K562 (cell line): Measurements from ENCODE around the gene CLIC1. TPM values are rescaled to one million over a fixed set of nuclear protein-coding genes. Genes with fewer than 3 reads are reported as not detected.
A peak's percentile ranks its signal among the peaks of the same experiment; 100 is the strongest.

ENCODE experiments used
- BRD9 ChIP-seq: fragments of 450-650 bp; IDR thresholded peaks from 2 replicates; pipeline ENCODE4 v1.6.1; 2018; ENCODE audit warnings: low read depth; ENCODE audit not compliant: partially characterized antibody
- ETS2 ChIP-seq: IDR thresholded peaks from 2 replicates; pipeline ENCODE4 v1.6.1; 2016; ENCODE audit warnings: borderline replicate concordance, missing genetic modification characterization, mild to moderate bottlenecking, moderate library complexity, missing compliant biosample characterization; ENCODE audit not compliant: poor library complexity, severe bottlenecking
- KLF1 ChIP-seq: fragments of 450-650 bp; IDR thresholded peaks from 2 replicates; pipeline ENCODE4 v1.6.1; 2016; ENCODE audit warnings: missing genetic modification characterization, missing compliant biosample characterization
- KLF16 ChIP-seq: IDR thresholded peaks from 2 replicates; pipeline ENCODE4 v1.6.1; 2016; ENCODE audit warnings: antibody characterized with exemption
- RAD21 ChIP-seq, 2 experiments: fragments of 250-450 bp in 1 of 2; fragments of 450-650 bp in 1 of 2; sonication (Bioruptor Pico) in 1 of 2; formaldehyde crosslinking in 1 of 2; IDR thresholded peaks in 1 of 2; conservative IDR thresholded peaks in 1 of 2; 2 replicates each; pipeline versions ENCODE4 v1.4.0 to v1.8.0; 2020 to 2022; ENCODE audit warnings: mild to moderate bottlenecking in 2 of 2, moderate library complexity in 1 of 2
- SMAD1 ChIP-seq: fragments of 150-350 bp; IDR thresholded peaks from 2 replicates; pipeline ENCODE4 v1.6.1; 2014; ENCODE audit warnings: low read length, low read depth; ENCODE audit not compliant: partially characterized antibody
- ZNF133 ChIP-seq: fragments of 250-450 bp; sonication (Bioruptor Pico); IDR thresholded peaks from 2 replicates; pipeline ENCODE4 v1.4.0; 2020; ENCODE audit warnings: mild to moderate bottlenecking
- ZNF699 ChIP-seq: fragments of 250-450 bp; sonication (Bioruptor Pico); IDR thresholded peaks from 2 replicates; pipeline ENCODE4 v1.8.0; 2021; ENCODE audit warnings: mild to moderate bottlenecking, moderate library complexity; ENCODE audit not compliant: insufficient replicate concordance
- polyA plus RNA-seq, 8 experiments: library from polyadenylated mRNA; depleted of rRNA in 4 of 8; stranded (reverse) in 5 of 8; unstranded in 3 of 8; fragments of >200 nt; fragmentation: Nextera tagmentation in 2 of 8; fragmentation: Illumina TruSeq in 1 of 8; extraction: Ambion mirVana in 2 of 8; extraction: Trizol in 1 of 8; gene quantifications; 2 replicates each; pipeline versions ENCODE4 v1.2.1 to v1.2.3, GENCODE V29; 2011 to 2014; ENCODE audit warnings: inconsistent platforms in 1 of 8, missing spikeins in 1 of 8
- total RNA-seq, 7 experiments: library from RNA; depleted of rRNA in 6 of 7; stranded (reverse); fragments of >200 nt in 6 of 7; fragmentation: Illumina TruSeq in 2 of 7; extraction: Trizol in 2 of 7; gene quantifications; 2 replicates each; pipeline versions ENCODE4 v1.2.1 to v1.2.3, GENCODE V29; 2011 to 2021; ENCODE audit warnings: low replicate concordance in 1 of 7
- TF ChIP-seq, protein P1 (sequence below), 2 experiments: fragments of 450-650 bp in 1 of 2; sonication (generic) in 1 of 2; formaldehyde crosslinking in 1 of 2; IDR thresholded peaks; 2 replicates each; pipeline versions ENCODE4 v1.7.1 to v1.9.0; 2016 to 2022; ENCODE audit warnings: inconsistent platforms in 1 of 2, mild to moderate bottlenecking in 1 of 2, missing genetic modification reagents in 1 of 2
- TF ChIP-seq, protein P2 (sequence below), 2 experiments: fragments of 200-800 bp in 1 of 2; sonication (Bioruptor generic) in 1 of 2; sonication (generic) in 1 of 2; formaldehyde crosslinking in 1 of 2; IDR thresholded peaks in 1 of 2; conservative IDR thresholded peaks in 1 of 2; 2 replicates each; pipeline versions ENCODE4 v1.5.0 to v1.6.1; 2016 to 2020; ENCODE audit warnings: missing compliant biosample characterization in 1 of 2, missing genetic modification characterization in 1 of 2, missing genetic modification reagents in 1 of 2
- TF ChIP-seq, protein P3 (sequence below): fragments of 250-450 bp; sonication (Bioruptor Pico); IDR thresholded peaks from 2 replicates; pipeline ENCODE4 v1.8.0; 2022; ENCODE audit warnings: moderate library complexity, mild to moderate bottlenecking, inconsistent platforms
- TF ChIP-seq, protein P4 (sequence below): fragments of 250-450 bp; sonication (Bioruptor Pico); IDR thresholded peaks from 2 replicates; pipeline ENCODE4 v1.9.0; 2021; ENCODE audit warnings: mild to moderate bottlenecking

The CLIC1 gene
- total and polyA plus RNA-seq, 9 of the 15 experiments (the other 6 are each of a cell fraction or from before 2014, with no cell fraction given), result 1,267 to 2,419 (median 1,808) TPM

DNA sequence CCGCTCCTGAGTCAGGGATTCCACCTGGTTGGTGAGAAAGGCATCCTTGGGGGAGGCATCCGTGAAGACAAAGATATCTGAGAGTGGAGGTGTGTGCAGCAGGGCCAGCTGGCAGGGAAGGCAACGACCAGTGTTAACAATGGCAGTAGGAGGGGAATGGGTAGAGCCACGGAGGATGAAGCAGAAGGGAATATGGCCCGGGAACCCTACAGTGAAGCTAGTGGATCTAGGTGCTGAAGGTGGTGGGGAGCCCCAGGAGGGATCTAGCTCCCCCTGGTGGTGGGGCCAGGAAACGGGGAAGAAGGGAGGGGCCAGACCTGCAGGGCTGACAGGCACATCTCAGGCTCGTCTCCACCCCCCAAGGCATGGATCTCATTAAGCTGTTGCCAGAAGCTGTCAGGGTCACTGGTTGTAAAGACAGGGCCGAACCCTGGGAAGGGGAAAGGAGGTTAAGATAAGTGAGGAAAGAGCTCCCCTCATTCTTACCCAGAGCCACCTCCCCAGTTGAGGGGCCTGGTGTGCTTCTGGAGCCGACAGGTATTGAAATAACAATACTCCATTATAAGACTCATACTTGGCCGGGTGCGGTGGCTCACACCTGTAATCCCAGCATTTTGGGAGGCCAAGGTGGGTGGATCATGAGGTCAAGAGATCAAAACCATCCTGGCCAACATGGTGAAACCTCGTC lies 33.5 kb upstream of the CLIC1 start (continued):
- TF ChIP-seq BRD9 (peak; percentile 81), ZNF133 (CRISPR knock-in tag) (no peak), ETS2 (tag) (no peak), ZNF699 (CRISPR knock-in tag) (no peak), KLF1 (tag) (peak; percentile 76; the same call in 1 of the 2 replicates), SMAD1 (peak; percentile 25), KLF16 (peak; percentile 83), RAD21 (CRISPR knock-in tag; conservative IDR thresholded peaks at IDR 0.05 in 1 of 2, IDR thresholded peaks at IDR 0.05 in 1 of 2) (peak; percentile 99 to 100)
- TF ChIP-seq, protein P1, sequence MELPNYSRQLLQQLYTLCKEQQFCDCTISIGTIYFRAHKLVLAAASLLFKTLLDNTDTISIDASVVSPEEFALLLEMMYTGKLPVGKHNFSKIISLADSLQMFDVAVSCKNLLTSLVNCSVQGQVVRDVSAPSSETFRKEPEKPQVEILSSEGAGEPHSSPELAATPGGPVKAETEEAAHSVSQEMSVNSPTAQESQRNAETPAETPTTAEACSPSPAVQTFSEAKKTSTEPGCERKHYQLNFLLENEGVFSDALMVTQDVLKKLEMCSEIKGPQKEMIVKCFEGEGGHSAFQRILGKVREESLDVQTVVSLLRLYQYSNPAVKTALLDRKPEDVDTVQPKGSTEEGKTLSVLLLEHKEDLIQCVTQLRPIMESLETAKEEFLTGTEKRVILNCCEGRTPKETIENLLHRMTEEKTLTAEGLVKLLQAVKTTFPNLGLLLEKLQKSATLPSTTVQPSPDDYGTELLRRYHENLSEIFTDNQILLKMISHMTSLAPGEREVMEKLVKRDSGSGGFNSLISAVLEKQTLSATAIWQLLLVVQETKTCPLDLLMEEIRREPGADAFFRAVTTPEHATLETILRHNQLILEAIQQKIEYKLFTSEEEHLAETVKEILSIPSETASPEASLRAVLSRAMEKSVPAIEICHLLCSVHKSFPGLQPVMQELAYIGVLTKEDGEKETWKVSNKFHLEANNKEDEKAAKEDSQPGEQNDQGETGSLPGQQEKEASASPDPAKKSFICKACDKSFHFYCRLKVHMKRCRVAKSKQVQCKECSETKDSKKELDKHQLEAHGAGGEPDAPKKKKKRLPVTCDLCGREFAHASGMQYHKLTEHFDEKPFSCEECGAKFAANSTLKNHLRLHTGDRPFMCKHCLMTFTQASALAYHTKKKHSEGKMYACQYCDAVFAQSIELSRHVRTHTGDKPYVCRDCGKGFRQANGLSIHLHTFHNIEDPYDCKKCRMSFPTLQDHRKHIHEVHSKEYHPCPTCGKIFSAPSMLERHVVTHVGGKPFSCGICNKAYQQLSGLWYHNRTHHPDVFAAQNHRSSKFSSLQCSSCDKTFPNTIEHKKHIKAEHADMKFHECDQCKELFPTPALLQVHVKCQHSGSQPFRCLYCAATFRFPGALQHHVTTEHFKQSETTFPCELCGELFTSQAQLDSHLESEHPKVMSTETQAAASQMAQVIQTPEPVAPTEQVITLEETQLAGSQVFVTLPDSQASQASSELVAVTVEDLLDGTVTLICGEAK (IDR thresholded peaks at IDR 0.05), result no peak
- TF ChIP-seq, protein P1 (CRISPR knock-in tag; IDR thresholded peaks at IDR 0.05), result no peak; the same call in 1 of the 2 replicates
- TF ChIP-seq, protein P2, sequence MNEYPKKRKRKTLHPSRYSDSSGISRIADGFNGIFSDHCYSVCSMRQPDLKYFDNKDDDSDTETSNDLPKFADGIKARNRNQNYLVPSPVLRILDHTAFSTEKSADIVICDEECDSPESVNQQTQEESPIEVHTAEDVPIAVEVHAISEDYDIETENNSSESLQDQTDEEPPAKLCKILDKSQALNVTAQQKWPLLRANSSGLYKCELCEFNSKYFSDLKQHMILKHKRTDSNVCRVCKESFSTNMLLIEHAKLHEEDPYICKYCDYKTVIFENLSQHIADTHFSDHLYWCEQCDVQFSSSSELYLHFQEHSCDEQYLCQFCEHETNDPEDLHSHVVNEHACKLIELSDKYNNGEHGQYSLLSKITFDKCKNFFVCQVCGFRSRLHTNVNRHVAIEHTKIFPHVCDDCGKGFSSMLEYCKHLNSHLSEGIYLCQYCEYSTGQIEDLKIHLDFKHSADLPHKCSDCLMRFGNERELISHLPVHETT (CRISPR knock-in tag; conservative IDR thresholded peaks at IDR 0.05 in 1 of 2, IDR thresholded peaks at IDR 0.05 in 1 of 2), result no peak
- TF ChIP-seq, protein P3, sequence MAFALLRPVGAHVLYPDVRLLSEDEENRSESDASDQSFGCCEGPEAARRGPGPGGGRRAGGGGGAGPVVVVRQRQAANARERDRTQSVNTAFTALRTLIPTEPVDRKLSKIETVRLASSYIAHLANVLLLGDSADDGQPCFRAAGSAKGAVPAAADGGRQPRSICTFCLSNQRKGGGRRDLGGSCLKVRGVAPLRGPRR (CRISPR knock-in tag), result 0 out of 2 replicates have a peak, but pooled peaks have one; percentile 13
- TF ChIP-seq, protein P4, sequence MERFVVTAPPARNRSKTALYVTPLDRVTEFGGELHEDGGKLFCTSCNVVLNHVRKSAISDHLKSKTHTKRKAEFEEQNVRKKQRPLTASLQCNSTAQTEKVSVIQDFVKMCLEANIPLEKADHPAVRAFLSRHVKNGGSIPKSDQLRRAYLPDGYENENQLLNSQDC (CRISPR knock-in tag), result no peak
